Activated CD8-positive, alpha-beta memory T cell treated with anti-CD3 and anti-CD28 coated beads for 36 hours (primary cell): ENCODE results near the gene PITX2. TPM values are rescaled to one million over a fixed set of nuclear protein-coding genes. Genes with fewer than 3 reads are reported as not detected.

Experiments
- CTCF ChIA-PET: fragments of 350-600 bp; sonication (Branson Sonifier 250); formaldehyde crosslinking; loops from one replicate; lab custom pipeline; 2021; ENCODE audit warnings: antibody characterized with exemption; lab: Charles Lee
- POLR2A ChIA-PET: fragments of 350-600 bp; sonication (Branson Sonifier 250); formaldehyde crosslinking; loops from one replicate; lab custom pipeline; 2021; ENCODE audit warnings: antibody characterized with exemption; lab: Charles Lee
- total RNA-seq, 2 experiments: library from RNA; stranded (reverse); gene quantifications; one replicate each; pipeline ENCODE4 v1.2.3, GENCODE V29; 2021

PITX2 gene
- not detected for total RNA-seq

- ChIA-PET POLR2A (no interaction called here), CTCF (no interaction called here)
Observed at GRCh38 chr4:110622841-110623717, at the start of gene PITX2. PITX2 (minus strand) TSS chr4:110623077; CDS start chr4:110622460, 617 bp downstream.

- POLR2A ChIA-PET = no interaction called here
- CTCF ChIA-PET = no interaction called here
Observed at GRCh38 chr4:110671679-110672078, 48.8 kb upstream of the PITX2 start.

- POLR2A ChIA-PET = no interaction called here
- CTCF ChIA-PET = no interaction called here
Observed at GRCh38 chr4:110669663-110670062, 46.8 kb upstream of the PITX2 start.

- POLR2A ChIA-PET = no interaction called here
- CTCF ChIA-PET = no interaction called here
Observed at GRCh38 chr4:110668463-110669235, 45.8 kb upstream of the PITX2 start.

GRCh38 chr4:110667670-110668069 is 44.8 kb upstream of the PITX2 start:
- POLR2A ChIA-PET = no interaction called here
- CTCF ChIA-PET = no interaction called here

GRCh38 chr4:110666030-110666429 is 43.2 kb upstream of the PITX2 start:
- CTCF ChIA-PET = no interaction called here
- POLR2A ChIA-PET = no interaction called here

- POLR2A ChIA-PET = no interaction called here
- CTCF ChIA-PET = no interaction called here
Observed at GRCh38 chr4:110663738-110664444, 41.0 kb upstream of the PITX2 start.

- ChIA-PET POLR2A (no interaction called here), CTCF (no interaction called here)
Observed at GRCh38 chr4:110663206-110663605, 40.3 kb upstream of the PITX2 start.

GRCh38 chr4:110660755-110661154 is 37.9 kb upstream of the PITX2 start:
- ChIA-PET POLR2A (no interaction called here), CTCF (no interaction called here)

- CTCF ChIA-PET = no interaction called here
- POLR2A ChIA-PET = no interaction called here
Observed at GRCh38 chr4:110654254-110654635, 31.4 kb upstream of the PITX2 start.

- POLR2A ChIA-PET = no interaction called here
- CTCF ChIA-PET = no interaction called here
Observed at GRCh38 chr4:110653321-110654253, 30.7 kb upstream of the PITX2 start.

- ChIA-PET CTCF (no interaction called here), POLR2A (no interaction called here)
Observed at GRCh38 chr4:110644008-110644407, 21.1 kb upstream of the PITX2 start.

GRCh38 chr4:110643096-110643495 is 20.2 kb upstream of the PITX2 start:
- CTCF ChIA-PET = no interaction called here
- POLR2A ChIA-PET = no interaction called here

GRCh38 chr4:110641218-110641617 is 18.3 kb upstream of the PITX2 start:
- POLR2A ChIA-PET = no interaction called here
- CTCF ChIA-PET = no interaction called here

GRCh38 chr4:110640576-110640975 is 17.7 kb upstream of the PITX2 start:
- ChIA-PET CTCF (no interaction called here), POLR2A (no interaction called here)

GRCh38 chr4:110639207-110640090 is 16.6 kb upstream of the PITX2 start:
- POLR2A ChIA-PET = no interaction called here
- CTCF ChIA-PET = no interaction called here

- ChIA-PET CTCF (no interaction called here), POLR2A (no interaction called here)
Observed at GRCh38 chr4:110638089-110638746, 15.3 kb upstream of the PITX2 start.
